SK-N-MC (cell line): ENCODE measurements around the gene TSEN15.

ENCODE experiments used
- EZH2 ChIP-seq: fragments of 200-600 bp; sonication (generic); IDR thresholded peaks from one replicate; pipeline ENCODE4 v1.6.1; 2017; ENCODE audit warnings: antibody characterized with exemption
- POLR2AphosphoS5 ChIP-seq: IDR thresholded peaks from 2 replicates; pipeline ENCODE4 v1.6.1; 2012; ENCODE audit warnings: mild to moderate bottlenecking, low read depth, low read length, borderline replicate concordance

DNA sequence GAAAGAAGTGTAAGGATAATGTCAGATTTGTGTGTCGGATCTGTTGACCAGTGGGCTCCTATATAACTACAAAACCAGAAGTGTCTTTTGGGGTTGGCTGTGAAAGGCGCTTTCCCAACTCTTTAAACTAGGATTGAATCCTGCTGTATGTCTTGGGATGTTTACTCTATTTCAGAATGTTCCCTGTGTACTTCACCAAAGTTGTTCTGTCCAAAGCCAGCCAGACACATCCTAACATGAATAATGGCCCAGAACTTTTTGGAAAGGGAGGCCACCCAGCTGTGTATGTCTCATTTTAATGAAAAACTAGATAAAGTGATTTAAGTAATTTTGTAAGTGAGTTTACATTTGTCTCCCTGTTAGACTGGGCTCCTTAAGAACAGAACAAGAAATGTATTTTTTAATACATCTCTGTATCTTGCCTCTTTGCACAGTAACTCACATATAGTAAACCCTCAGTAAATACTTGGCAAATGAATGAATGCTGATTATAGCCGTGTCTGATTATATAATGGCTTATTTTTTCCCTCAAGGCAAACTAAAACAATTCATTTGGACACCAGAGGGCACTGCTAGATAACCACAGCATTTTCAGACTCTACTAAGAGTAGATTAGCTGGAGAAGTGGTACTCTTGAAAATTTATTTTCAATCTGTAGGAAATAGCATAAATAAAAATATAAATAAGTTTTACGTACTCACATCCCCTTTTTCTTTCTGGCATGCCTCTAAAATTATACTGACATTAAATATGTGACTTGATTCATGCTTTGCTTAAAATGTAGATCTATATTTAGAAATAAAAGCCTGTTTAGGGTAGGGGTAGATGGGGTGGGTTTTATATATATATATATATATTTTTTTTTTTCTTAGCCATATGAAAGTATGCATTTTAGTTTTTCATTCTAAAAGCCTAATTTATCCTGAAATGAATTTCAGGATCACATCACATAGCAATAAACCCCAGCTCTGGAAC, 23.8 kb downstream of the TSEN15 start:
- TF ChIP-seq POLR2AphosphoS5 (no peak; the same call in 1 of the 2 replicates), EZH2 (no peak)
